ENCODE measurements around the gene INVS.

DNA sequence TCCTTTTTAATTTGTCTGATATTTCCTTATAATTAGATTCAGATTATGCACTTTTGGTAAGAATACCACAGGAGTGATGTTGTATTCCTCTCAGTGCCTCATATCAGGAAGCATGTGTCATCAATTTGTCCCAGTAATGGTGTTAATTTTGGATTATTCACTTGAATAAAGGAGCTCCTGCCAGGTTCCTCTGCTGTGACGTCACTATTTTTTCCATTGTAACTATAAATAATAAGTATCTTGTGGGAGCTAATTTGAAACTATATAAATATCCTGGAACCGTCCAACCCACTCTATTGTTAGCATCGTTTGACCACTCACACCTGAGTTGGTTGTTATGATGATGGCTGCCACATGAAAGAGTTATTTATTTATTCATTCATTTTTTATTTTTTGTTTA lies 107.9 kb downstream of the INVS start:
- TF ChIP-seq, protein P1, sequence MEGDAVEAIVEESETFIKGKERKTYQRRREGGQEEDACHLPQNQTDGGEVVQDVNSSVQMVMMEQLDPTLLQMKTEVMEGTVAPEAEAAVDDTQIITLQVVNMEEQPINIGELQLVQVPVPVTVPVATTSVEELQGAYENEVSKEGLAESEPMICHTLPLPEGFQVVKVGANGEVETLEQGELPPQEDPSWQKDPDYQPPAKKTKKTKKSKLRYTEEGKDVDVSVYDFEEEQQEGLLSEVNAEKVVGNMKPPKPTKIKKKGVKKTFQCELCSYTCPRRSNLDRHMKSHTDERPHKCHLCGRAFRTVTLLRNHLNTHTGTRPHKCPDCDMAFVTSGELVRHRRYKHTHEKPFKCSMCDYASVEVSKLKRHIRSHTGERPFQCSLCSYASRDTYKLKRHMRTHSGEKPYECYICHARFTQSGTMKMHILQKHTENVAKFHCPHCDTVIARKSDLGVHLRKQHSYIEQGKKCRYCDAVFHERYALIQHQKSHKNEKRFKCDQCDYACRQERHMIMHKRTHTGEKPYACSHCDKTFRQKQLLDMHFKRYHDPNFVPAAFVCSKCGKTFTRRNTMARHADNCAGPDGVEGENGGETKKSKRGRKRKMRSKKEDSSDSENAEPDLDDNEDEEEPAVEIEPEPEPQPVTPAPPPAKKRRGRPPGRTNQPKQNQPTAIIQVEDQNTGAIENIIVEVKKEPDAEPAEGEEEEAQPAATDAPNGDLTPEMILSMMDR (IDR thresholded peaks at IDR 0.05; ENCODE audit: low read length), result no peak
- no peak for TF ChIP-seq EZH2 (IDR thresholded peaks at IDR 0.05; ENCODE audit: borderline replicate concordance, low read length)

All from OCI-LY1 (cell line).